ENCODE measurements around the gene KLRF2. TPM values are rescaled to one million over a fixed set of nuclear protein-coding genes. Genes with fewer than 3 reads are reported as not detected.
A peak's percentile ranks its signal among the peaks of the same experiment; 100 is the strongest.

The KLRF2 gene
- total RNA-seq, 1 donor from 2014 or later, result not detected

- H3K36me3 Mint-ChIP-seq (ENCODE audit: insufficient read depth), result no peaks in the 10 kb centered on the region
- DNase-seq (ENCODE audit: low spot score, unreplicated experiment), result no peak
- no peak for TF ChIP-seq CTCF (IDR thresholded peaks at IDR 0.05; ENCODE audit: unreplicated experiment)
- peaks cover 4% of the 10 kb centered on the region for H3K9me3 Mint-ChIP-seq (ENCODE audit: low read depth)
- H3K4me1 Mint-ChIP-seq (ENCODE audit: low read depth), result peaks cover 3% of the 10 kb centered on the region
- H3K4me3 Mint-ChIP-seq (ENCODE audit: low read depth), result no peak overlapping the region
- no peak overlapping the region for H3K27ac Mint-ChIP-seq
- no peaks in the 10 kb centered on the region for H3K27me3 Mint-ChIP-seq
These were observed 1.9 kb downstream of the KLRF2 start for GRCh38 chr12:9883175-9883574.

GRCh38 chr12:9888665-9889273 is 7.5 kb downstream of the KLRF2 start:
- TF ChIP-seq CTCF (IDR thresholded peaks at IDR 0.05; ENCODE audit: unreplicated experiment), result no peak
- H3K9me3 Mint-ChIP-seq (ENCODE audit: low read depth), result peaks cover 18% of the 10 kb centered on the region
- H3K27me3 Mint-ChIP-seq, result no peaks in the 10 kb centered on the region
- H3K27ac Mint-ChIP-seq, result peak overlapping the region; percentile 37
- H3K4me1 Mint-ChIP-seq (ENCODE audit: low read depth), result peaks cover 8% of the 10 kb centered on the region
- H3K36me3 Mint-ChIP-seq (ENCODE audit: insufficient read depth), result no peaks in the 10 kb centered on the region
- no peak overlapping the region for H3K4me3 Mint-ChIP-seq (ENCODE audit: low read depth)
- DNase-seq (ENCODE audit: low spot score, unreplicated experiment), result no peak

GRCh38 chr12:9895215-9895971 is 14.1 kb downstream of the KLRF2 start:
- Mint-ChIP-seq H3K36me3 (ENCODE audit: insufficient read depth) (no peaks in the 10 kb centered on the region), H3K27ac (no peak overlapping the region), H3K9me3 (ENCODE audit: low read depth) (peaks cover 2% of the 10 kb centered on the region), H3K27me3 (peaks cover 6% of the 10 kb centered on the region), H3K4me3 (ENCODE audit: low read depth) (no peak overlapping the region), H3K4me1 (ENCODE audit: low read depth) (peaks cover 1% of the 10 kb centered on the region)
- DNase-seq (ENCODE audit: low spot score, unreplicated experiment), result no peak
- no peak for TF ChIP-seq CTCF (IDR thresholded peaks at IDR 0.05; ENCODE audit: unreplicated experiment)

- no peak overlapping the region for H3K4me3 Mint-ChIP-seq (ENCODE audit: low read depth)
- peaks cover 6% of the 10 kb centered on the region for H3K9me3 Mint-ChIP-seq (ENCODE audit: low read depth)
- DNase-seq (ENCODE audit: low spot score, unreplicated experiment), result no peak
- H3K27ac Mint-ChIP-seq, result no peak overlapping the region
- H3K27me3 Mint-ChIP-seq, result peaks cover 6% of the 10 kb centered on the region
- no peak for TF ChIP-seq CTCF (IDR thresholded peaks at IDR 0.05; ENCODE audit: unreplicated experiment)
- peaks cover 6% of the 10 kb centered on the region for H3K4me1 Mint-ChIP-seq (ENCODE audit: low read depth)
- H3K36me3 Mint-ChIP-seq (ENCODE audit: insufficient read depth), result peaks cover 2% of the 10 kb centered on the region
These were observed 16.2 kb downstream of the KLRF2 start for GRCh38 chr12:9897535-9897934.

GRCh38 chr12:9899209-9899608 is 17.9 kb downstream of the KLRF2 start:
- Mint-ChIP-seq H3K27me3 (peaks cover 4% of the 10 kb centered on the region), H3K4me1 (ENCODE audit: low read depth) (peaks cover 6% of the 10 kb centered on the region)
- DNase-seq (ENCODE audit: low spot score, unreplicated experiment), result no peak

More at GRCh38 chr12:9899209-9899608, 17.9 kb downstream of the KLRF2 start:
- Mint-ChIP-seq H3K9me3 (ENCODE audit: low read depth) (peaks cover 18% of the 10 kb centered on the region), H3K36me3 (ENCODE audit: insufficient read depth) (peaks cover 2% of the 10 kb centered on the region), H3K4me3 (ENCODE audit: low read depth) (no peak overlapping the region), H3K27ac (no peak overlapping the region)
- no peak for TF ChIP-seq CTCF (IDR thresholded peaks at IDR 0.05; ENCODE audit: unreplicated experiment)

Data from progenitor cell of endocrine pancreas (in vitro differentiated cells).